GM12872 (cell line): ENCODE data around the gene SH3BP2.

Experiments
- CTCF ChIP-seq: IDR thresholded peaks from 3 replicates; pipeline ENCODE4 v1.5.1; 2011; ENCODE audit warnings: low read depth, mild to moderate bottlenecking, low read length, moderate library complexity; ENCODE audit not compliant: insufficient read depth

SH3BP2 gene

GRCh38 chr4:2768921-2769336 is 24.0 kb upstream of the SH3BP2 start:
- TF ChIP-seq CTCF, result no peak

- TF ChIP-seq CTCF, result no peak
These were observed 21.6 kb upstream of the SH3BP2 start for GRCh38 chr4:2771264-2771663.

- no peak for TF ChIP-seq CTCF
These were observed 11.0 kb upstream of the SH3BP2 start for GRCh38 chr4:2781911-2782310.

GRCh38 chr4:2783790-2784189 is 9.1 kb upstream of the SH3BP2 start:
- TF ChIP-seq CTCF, result no peak

GRCh38 chr4:2785613-2786012 is 7.3 kb upstream of the SH3BP2 start:
- no peak for TF ChIP-seq CTCF

- TF ChIP-seq CTCF, result no peak
These were observed 6.7 kb upstream of the SH3BP2 start for GRCh38 chr4:2786152-2786671.

GRCh38 chr4:2786794-2787229 is 6.1 kb upstream of the SH3BP2 start:
- TF ChIP-seq CTCF, result no peak
